NT2/D1 (cell line): ENCODE data around the gene SNAPC2.

Experiments
- SUZ12 ChIP-seq: IDR thresholded peaks from 2 replicates; pipeline ENCODE4 v1.6.1; 2011; ENCODE audit not compliant: insufficient read length, insufficient read depth; ENCODE audit errors: extremely low read depth
- YY1 ChIP-seq: IDR thresholded peaks from 2 replicates; pipeline ENCODE4 v1.6.1; 2011; ENCODE audit not compliant: insufficient read length, insufficient read depth
- ZNF274 ChIP-seq: IDR thresholded peaks from 2 replicates; pipeline ENCODE4 v1.6.1; 2011; ENCODE audit warnings: mild to moderate bottlenecking, low read depth, low read length

DNA sequence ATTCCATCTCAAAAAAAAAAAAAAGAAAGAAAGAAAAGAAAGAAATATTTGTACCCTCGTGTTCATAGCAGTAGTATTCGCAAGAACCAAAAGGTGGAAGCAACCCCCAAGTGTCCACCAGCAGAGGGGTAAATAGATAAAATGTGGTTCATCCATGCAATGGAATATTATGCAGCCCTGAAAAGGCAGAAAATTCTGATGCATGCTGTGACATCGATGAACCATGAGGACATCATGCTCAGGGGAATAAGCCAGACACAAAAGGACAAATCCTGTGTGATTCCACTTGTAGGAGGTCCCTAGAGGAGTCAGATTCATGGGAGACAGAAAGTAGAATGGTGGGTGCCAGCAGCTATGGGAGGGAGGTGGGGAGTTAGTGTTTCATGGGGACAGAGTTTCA lies 38.2 kb upstream of the SNAPC2 start:
- TF ChIP-seq YY1: no peak
- no peak for TF ChIP-seq SUZ12
- TF ChIP-seq ZNF274: no peak
